Measurements from ENCODE around the gene PSTPIP1.

The PSTPIP1 gene

GRCh38 chr15:76972389-76973361 lies 22.3 kb upstream of the PSTPIP1 start:
- TF ChIP-seq ZFX (IDR thresholded peaks at IDR 0.05; ENCODE audit: borderline replicate concordance), result no peak
- no peak for TF ChIP-seq CTCF (IDR thresholded peaks at IDR 0.05)
- no peak overlapping the region for H3K27ac ChIP-seq

GRCh38 chr15:76973362-76973743 lies 21.6 kb upstream of the PSTPIP1 start:
- TF ChIP-seq CTCF (IDR thresholded peaks at IDR 0.05), result peak; percentile 69
- no peak for TF ChIP-seq ZFX (IDR thresholded peaks at IDR 0.05; ENCODE audit: borderline replicate concordance)
- no peak overlapping the region for H3K27ac ChIP-seq

- H3K27ac ChIP-seq, result no peak overlapping the region
- no peak for TF ChIP-seq ZFX (IDR thresholded peaks at IDR 0.05; ENCODE audit: borderline replicate concordance)
- no peak for TF ChIP-seq CTCF (IDR thresholded peaks at IDR 0.05)
These were observed 21.0 kb upstream of the PSTPIP1 start for GRCh38 chr15:76973906-76974305.

GRCh38 chr15:76974456-76975036 lies 20.4 kb upstream of the PSTPIP1 start:
- H3K27ac ChIP-seq, result no peak overlapping the region
- TF ChIP-seq ZFX (IDR thresholded peaks at IDR 0.05; ENCODE audit: borderline replicate concordance) (no peak), CTCF (IDR thresholded peaks at IDR 0.05) (no peak)

GRCh38 chr15:76976141-76976540 lies 18.8 kb upstream of the PSTPIP1 start:
- no peak overlapping the region for H3K27ac ChIP-seq
- TF ChIP-seq ZFX (IDR thresholded peaks at IDR 0.05; ENCODE audit: borderline replicate concordance) (no peak), CTCF (IDR thresholded peaks at IDR 0.05) (no peak)

- TF ChIP-seq ZFX (IDR thresholded peaks at IDR 0.05; ENCODE audit: borderline replicate concordance), result no peak
- no peak for TF ChIP-seq CTCF (IDR thresholded peaks at IDR 0.05)
- no peak overlapping the region for H3K27ac ChIP-seq
These were observed 18.2 kb upstream of the PSTPIP1 start for GRCh38 chr15:76976572-76977270.
